H9 (cell line): ENCODE results near the gene CHRNA5. TPM values are rescaled to one million over a fixed set of nuclear protein-coding genes. Genes with fewer than 3 reads are reported as not detected.
"Not testable (repeated sequence)": the region's sequence is repeated elsewhere in the genome, so short reads cannot be mapped to it uniquely, and the experiment has no call there.

Source experiments
- DNase-seq: peaks from one replicate; pipeline ENCODE4 v3.0.0-alpha.2; 2017
- H2AFZ ChIP-seq: one replicate; pipeline ENCODE4 v1.6.1; 2013; ENCODE audit warnings: mild to moderate bottlenecking, low read length, control low read depth, moderate library complexity
- H2AK5ac ChIP-seq: 2 replicates; pipeline ENCODE4 v1.6.1; 2013; ENCODE audit warnings: low read length, control low read depth, mixed read lengths; ENCODE audit not compliant: insufficient read length
- H2BK120ac ChIP-seq: one replicate; pipeline ENCODE4 v1.6.1; 2013; ENCODE audit warnings: low read depth, mild to moderate bottlenecking, low read length, control low read depth, inconsistent platforms; ENCODE audit not compliant: poor library complexity, severe bottlenecking
- H2BK12ac ChIP-seq: 2 replicates; pipeline ENCODE4 v1.6.1; 2013; ENCODE audit warnings: low read length, control low read depth, mixed read lengths, low read depth; ENCODE audit not compliant: insufficient read length
- H2BK15ac ChIP-seq: 2 replicates; pipeline ENCODE4 v1.6.1; 2013; ENCODE audit warnings: low read depth, low read length, control low read depth
- H2BK20ac ChIP-seq: one replicate; pipeline ENCODE4 v1.6.1; 2013; ENCODE audit warnings: low read depth, mild to moderate bottlenecking, low read length, control low read depth, inconsistent platforms; ENCODE audit not compliant: poor library complexity, severe bottlenecking
- H2BK5ac ChIP-seq: 2 replicates; pipeline ENCODE4 v1.6.1; 2013; ENCODE audit warnings: low read length, control low read depth, mixed read lengths; ENCODE audit not compliant: insufficient read length
- H3K14ac ChIP-seq: 2 replicates; pipeline ENCODE4 v1.6.1; 2013; ENCODE audit warnings: low read length, control low read depth; ENCODE audit not compliant: insufficient read depth
- H3K18ac ChIP-seq: 2 replicates; pipeline ENCODE4 v1.6.1; 2013; ENCODE audit warnings: low read depth, mild to moderate bottlenecking, mixed read lengths, low read length, control low read depth; ENCODE audit not compliant: insufficient read length
- H3K23ac ChIP-seq: 2 replicates; pipeline ENCODE4 v1.6.1; 2013; ENCODE audit warnings: low read length, control low read depth, mixed read lengths, low read depth; ENCODE audit not compliant: insufficient read length
- H3K23me2 ChIP-seq: 2 replicates; pipeline ENCODE4 v1.6.1; 2013; ENCODE audit warnings: low read depth, mild to moderate bottlenecking, mixed read lengths, low read length, control low read depth; ENCODE audit not compliant: insufficient read length, poor library complexity, severe bottlenecking
- H3K27ac ChIP-seq: 2 replicates; pipeline ENCODE4 v1.5.1; 2013; ENCODE audit warnings: low read length, control low read depth, mixed read lengths, low read depth; ENCODE audit not compliant: insufficient read length
- H3K27me3 ChIP-seq: 2 replicates; pipeline ENCODE4 v1.6.1; 2013; ENCODE audit warnings: low read length, control low read depth, inconsistent platforms; ENCODE audit not compliant: insufficient read depth
- H3K4ac ChIP-seq: 2 replicates; pipeline ENCODE4 v1.6.1; 2013; ENCODE audit warnings: low read depth, mild to moderate bottlenecking, control low read depth, inconsistent platforms, low read length, moderate library complexity
- H3K4me1 ChIP-seq: 2 replicates; pipeline ENCODE4 v1.6.1; 2013; ENCODE audit warnings: low read length, control low read depth, inconsistent platforms; ENCODE audit not compliant: insufficient read depth
- H3K4me2 ChIP-seq: 2 replicates; pipeline ENCODE4 v1.6.1; 2013; ENCODE audit warnings: low read length, control low read depth, mixed read lengths; ENCODE audit not compliant: insufficient read length, insufficient read depth
- H3K56ac ChIP-seq: 2 replicates; pipeline ENCODE4 v1.6.1; 2013; ENCODE audit warnings: low read depth, mild to moderate bottlenecking, mixed read lengths, low read length, control low read depth; ENCODE audit not compliant: insufficient read length
- H3K79me1 ChIP-seq: 2 replicates; pipeline ENCODE4 v1.6.1; 2013; ENCODE audit warnings: low read depth, mild to moderate bottlenecking, moderate library complexity, low read length, control low read depth, inconsistent platforms; ENCODE audit not compliant: insufficient read depth, poor library complexity, severe bottlenecking
- H3K79me2 ChIP-seq: 2 replicates; pipeline ENCODE4 v1.6.1; 2013; ENCODE audit warnings: low read length, control low read depth, inconsistent platforms; ENCODE audit not compliant: insufficient read depth
- H3K9ac ChIP-seq: 2 replicates; pipeline ENCODE4 v1.6.1; 2013; ENCODE audit warnings: low read length, control low read depth, mixed read lengths; ENCODE audit not compliant: insufficient read length; ENCODE audit errors: extremely low read depth
- H3K9me3 ChIP-seq: one replicate; pipeline ENCODE4 v1.6.1; 2013; ENCODE audit warnings: low read depth, low read length, inconsistent platforms; ENCODE audit not compliant: control insufficient read depth
- H3T11ph ChIP-seq: one replicate; pipeline ENCODE4 v1.6.1; 2013; ENCODE audit warnings: mild to moderate bottlenecking, low read length, control low read depth, inconsistent platforms
- H4K20me1 ChIP-seq: one replicate; pipeline ENCODE4 v1.6.1; 2013; ENCODE audit not compliant: control insufficient read depth, insufficient read length, insufficient read depth
- H4K5ac ChIP-seq: 2 replicates; pipeline ENCODE4 v1.6.1; 2013; ENCODE audit warnings: low read depth, mild to moderate bottlenecking, mixed read lengths, low read length, control low read depth; ENCODE audit not compliant: insufficient read length
- H4K8ac ChIP-seq: replicated peaks from 2 replicates; pipeline ENCODE4 v1.6.1; 2013; ENCODE audit warnings: low read length, control low read depth, mixed read lengths, low read depth; ENCODE audit not compliant: insufficient read length
- H4K91ac ChIP-seq: 2 replicates; pipeline ENCODE4 v1.6.1; 2013; ENCODE audit warnings: low read depth, mild to moderate bottlenecking, moderate library complexity, mixed read lengths, low read length, control low read depth; ENCODE audit not compliant: insufficient read length
- H3K27ac Mint-ChIP-seq, 3 experiments: 2 replicates in 2 of 3; 3 replicates in 1 of 3; pipeline ENCODE4 v1.8.0; 2020 to 2021; ENCODE audit warnings: mixed read lengths in 3 of 3, mild to moderate bottlenecking in 1 of 3, moderate library complexity in 1 of 3
- H3K27me3 Mint-ChIP-seq: 2 replicates; pipeline ENCODE4 v1.8.0; 2021; ENCODE audit warnings: low read depth, mild to moderate bottlenecking, moderate library complexity, mixed read lengths
- H3K36me3 Mint-ChIP-seq, 3 experiments: 2 replicates in 2 of 3; 3 replicates in 1 of 3; pipeline ENCODE4 v1.8.0; 2020 to 2021; ENCODE audit warnings: low read depth in 3 of 3, mixed read lengths in 3 of 3; ENCODE audit not compliant: insufficient read depth in 1 of 3
- H3K4me1 Mint-ChIP-seq, 2 experiments: 2 replicates each; pipeline ENCODE4 v1.8.0; 2020; ENCODE audit warnings: mixed read lengths in 2 of 2
- H3K4me3 Mint-ChIP-seq, 2 experiments: 2 replicates in 1 of 2; 3 replicates in 1 of 2; pipeline ENCODE4 v1.8.0; 2020 to 2021; ENCODE audit warnings: mild to moderate bottlenecking in 2 of 2, mixed read lengths in 2 of 2, moderate library complexity in 1 of 2
- H3K9me3 Mint-ChIP-seq, 2 experiments: 2 replicates in 1 of 2; 3 replicates in 1 of 2; pipeline ENCODE4 v1.8.0; 2020; ENCODE audit warnings: mild to moderate bottlenecking in 2 of 2, mixed read lengths in 2 of 2, moderate library complexity in 1 of 2
- WGBS: extraction: QIAGEN DNeasy Blood & Tissue Kit; methylation state at CpG from one replicate; pipeline ENCODE4 v1.1.7; 2013; ENCODE audit warnings: missing lambda C conversion rate, low lambda C conversion rate, mixed read lengths; ENCODE audit not compliant: insufficient read length; ENCODE audit errors: extremely low coverage; 5-methylcytosine and 5-hydroxymethylcytosine counted together
- total RNA-seq: library from RNA; stranded (reverse); gene quantifications from 2 replicates; pipeline ENCODE4 v1.2.1, GENCODE V29; 2021
- TF ChIP-seq, protein P1 (sequence below): fragments of 200-600 bp; sonication (generic); conservative IDR thresholded peaks from 3 replicates; pipeline ENCODE4 v1.8.0; 2021; ENCODE audit warnings: antibody characterized with exemption, mild to moderate bottlenecking

The CHRNA5 gene
- total RNA-seq, 1 experiment from 2014 or later: 16.5 TPM

DNA sequence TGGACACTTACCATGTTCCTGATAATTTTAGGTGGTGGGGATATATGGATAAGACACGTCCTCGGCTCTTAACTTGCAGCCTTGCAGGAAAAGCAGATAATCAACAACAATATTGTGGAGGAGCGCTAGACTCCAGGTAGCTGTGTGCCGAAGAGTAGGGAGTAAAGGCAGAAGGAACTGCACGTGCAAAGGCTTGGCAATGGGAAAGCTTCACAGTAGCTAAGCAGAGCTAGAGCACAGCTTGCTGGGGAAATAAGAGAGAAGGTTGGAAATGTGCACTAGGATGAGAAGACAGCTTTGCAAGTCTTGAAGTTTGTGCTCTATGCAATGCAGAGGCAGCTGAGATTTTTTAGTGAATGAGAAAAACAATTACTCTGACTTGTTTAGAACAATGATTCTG lies 12.7 kb upstream of the CHRNA5 start:
- Histone ChIP-seq H3K79me2 (no peaks in the 10 kb centered on the region), H3K23ac (no peak overlapping the region), H3K4me2 (no peak overlapping the region), H2BK15ac (no peak overlapping the region), H3K9me3 (no peaks in the 10 kb centered on the region), H3K4ac (no peak overlapping the region), H4K5ac (no peak overlapping the region), H2BK12ac (no peak overlapping the region), H2AK5ac (no peak overlapping the region), H2BK5ac (no peak overlapping the region), H4K8ac (no peak overlapping the region), H3K27me3 (no peaks in the 10 kb centered on the region), H4K20me1 (no peaks in the 10 kb centered on the region), H3K79me1 (no peaks in the 10 kb centered on the region), H3K14ac (no peak overlapping the region), H3T11ph (no peak overlapping the region), H2AFZ (no peak overlapping the region), H3K27ac (no peak overlapping the region), H3K9ac (no peak overlapping the region), H4K91ac (no peak overlapping the region), H3K23me2 (no peaks in the 10 kb centered on the region), H2BK20ac (no peak overlapping the region), H3K4me1 (no peaks in the 10 kb centered on the region), H3K18ac (no peak overlapping the region), H3K56ac (no peak overlapping the region), H2BK120ac (no peak overlapping the region)
- TF ChIP-seq, protein P1, sequence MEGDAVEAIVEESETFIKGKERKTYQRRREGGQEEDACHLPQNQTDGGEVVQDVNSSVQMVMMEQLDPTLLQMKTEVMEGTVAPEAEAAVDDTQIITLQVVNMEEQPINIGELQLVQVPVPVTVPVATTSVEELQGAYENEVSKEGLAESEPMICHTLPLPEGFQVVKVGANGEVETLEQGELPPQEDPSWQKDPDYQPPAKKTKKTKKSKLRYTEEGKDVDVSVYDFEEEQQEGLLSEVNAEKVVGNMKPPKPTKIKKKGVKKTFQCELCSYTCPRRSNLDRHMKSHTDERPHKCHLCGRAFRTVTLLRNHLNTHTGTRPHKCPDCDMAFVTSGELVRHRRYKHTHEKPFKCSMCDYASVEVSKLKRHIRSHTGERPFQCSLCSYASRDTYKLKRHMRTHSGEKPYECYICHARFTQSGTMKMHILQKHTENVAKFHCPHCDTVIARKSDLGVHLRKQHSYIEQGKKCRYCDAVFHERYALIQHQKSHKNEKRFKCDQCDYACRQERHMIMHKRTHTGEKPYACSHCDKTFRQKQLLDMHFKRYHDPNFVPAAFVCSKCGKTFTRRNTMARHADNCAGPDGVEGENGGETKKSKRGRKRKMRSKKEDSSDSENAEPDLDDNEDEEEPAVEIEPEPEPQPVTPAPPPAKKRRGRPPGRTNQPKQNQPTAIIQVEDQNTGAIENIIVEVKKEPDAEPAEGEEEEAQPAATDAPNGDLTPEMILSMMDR: no peak
- Mint-ChIP-seq H3K36me3 (peaks cover 8 to 34% (median 14%) of the 10 kb centered on the region in 3 experiments; a peak in 5 of 7 replicates), H3K27ac (no peak overlapping the region), H3K27me3 (no peaks in the 10 kb centered on the region), H3K4me3 (no peak overlapping the region), H3K4me1 (no peaks in the 10 kb centered on the region), H3K9me3 (no peaks in the 10 kb centered on the region)
- no peak for DNase-seq
- no CpG with 5 or more reads among the region's 5 CpGs for WGBS

DNA sequence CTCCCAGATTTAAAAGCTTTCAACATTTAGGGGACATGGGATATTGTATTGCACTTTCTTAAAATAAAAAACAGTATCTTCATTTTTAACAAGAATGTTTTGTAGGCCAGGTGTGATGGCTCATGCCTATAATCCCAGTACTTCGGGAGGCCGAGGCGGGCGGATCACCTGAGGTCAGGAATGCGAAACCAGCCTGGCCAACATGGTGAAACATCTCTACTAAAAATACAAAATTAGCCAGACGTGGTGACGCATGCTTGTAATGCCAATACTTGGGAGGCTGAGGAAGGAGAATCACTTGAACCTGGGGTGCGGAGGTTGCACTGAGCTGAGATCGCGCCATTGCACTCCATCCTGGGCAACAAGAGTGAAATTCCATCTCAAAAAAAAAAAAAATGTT lies 5.1 kb upstream of the CHRNA5 start:
- H3K9me3 Mint-ChIP-seq, H3T11ph ChIP-seq, H3K79me2 ChIP-seq, H3K23ac ChIP-seq, H3K4me1 ChIP-seq, H3K36me3 Mint-ChIP-seq, DNase-seq, H3K23me2 ChIP-seq, H2BK15ac ChIP-seq, H3K27me3 Mint-ChIP-seq, H3K56ac ChIP-seq, H3K79me1 ChIP-seq, H4K20me1 ChIP-seq, H3K4ac ChIP-seq, H3K4me3 Mint-ChIP-seq, H2BK5ac ChIP-seq, H4K91ac ChIP-seq, H3K4me2 ChIP-seq, H4K8ac ChIP-seq, H3K27ac Mint-ChIP-seq, H2BK120ac ChIP-seq, H2BK12ac ChIP-seq, H3K27ac ChIP-seq, H2AFZ ChIP-seq, H3K9ac ChIP-seq, H3K9me3 ChIP-seq, H2AK5ac ChIP-seq, H3K27me3 ChIP-seq, H3K18ac ChIP-seq, H3K14ac ChIP-seq, H2BK20ac ChIP-seq, H4K5ac ChIP-seq: not testable (repeated sequence)
- H3K4me1 Mint-ChIP-seq: peaks cover 15 to 16% of the 10 kb centered on the region in 2 experiments
- no CpG with 5 or more reads among the region's 10 CpGs for WGBS
